Measurements from ENCODE around the gene NQO2.
"Not testable (repeated sequence)": the region's sequence is repeated elsewhere in the genome, so short reads cannot be mapped to it uniquely, and the experiment has no call there.

The NQO2 gene

DNA sequence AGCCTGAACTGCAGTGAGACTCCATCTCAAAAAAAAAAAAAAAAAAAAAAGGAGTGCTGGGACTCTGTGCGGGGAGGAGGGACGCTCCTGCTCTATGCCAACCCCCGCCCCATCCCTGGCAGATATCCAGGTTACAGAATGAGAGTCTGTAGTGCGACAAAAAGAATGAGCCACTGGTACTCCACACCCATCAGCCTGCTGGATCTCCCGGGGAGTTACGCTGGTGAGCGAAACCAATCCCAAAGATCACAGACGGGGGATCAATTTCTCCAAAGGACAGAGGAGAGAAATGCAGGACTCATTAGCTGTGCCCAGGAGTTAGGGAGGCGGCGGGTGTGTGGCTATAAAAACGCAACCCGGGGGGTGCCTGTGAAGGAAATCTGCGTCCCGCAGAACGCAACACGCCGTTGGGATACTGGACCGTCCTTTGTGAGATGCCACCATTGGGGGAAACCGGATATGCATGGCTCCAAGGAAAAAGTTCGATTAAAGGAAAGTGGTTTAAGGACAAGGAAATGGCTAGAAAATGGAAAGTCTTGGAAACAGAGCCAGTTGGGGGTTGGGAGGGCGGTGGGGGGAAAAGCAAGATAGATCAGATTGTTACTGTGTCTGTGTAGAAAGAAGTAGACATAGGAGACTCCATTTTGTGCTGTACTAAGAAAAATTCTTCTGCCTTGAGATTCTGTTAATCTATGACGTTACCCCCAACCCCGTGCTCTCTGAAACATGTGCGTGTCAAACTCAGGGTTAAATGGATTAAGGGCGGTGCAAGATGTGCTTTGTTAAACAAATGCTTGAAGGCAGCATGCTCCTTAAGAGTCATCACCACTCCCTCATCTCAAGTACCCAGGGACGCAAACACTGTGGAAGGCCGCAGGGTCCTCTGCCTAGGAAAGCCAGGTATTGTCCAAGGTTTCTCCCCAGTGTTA lies 54.8 kb downstream of the NQO2 start:
- Histone ChIP-seq H3K4me1 (ENCODE audit: insufficient read depth, low read length) (peaks cover 14% of the 10 kb centered on the region; the same call in 1 of the 2 replicates), H3K27ac (ENCODE audit: low read length) (peak overlapping the region; percentile 49), H3K9ac (ENCODE audit: low read depth, low read length) (peak overlapping the region; percentile 77; the same call in 1 of the 2 replicates), H3K4me3 (ENCODE audit: low read length) (peak overlapping the region; percentile 63), H3K27me3 (ENCODE audit: insufficient read depth, low read length) (peaks cover 11% of the 10 kb centered on the region; the same call in 1 of the 2 replicates)
- not testable (repeated sequence) for H3K9me3 ChIP-seq (ENCODE audit: insufficient read depth, low read depth, low read length); H3K36me3 ChIP-seq (ENCODE audit: insufficient read depth, low read depth, low read length)

DNA sequence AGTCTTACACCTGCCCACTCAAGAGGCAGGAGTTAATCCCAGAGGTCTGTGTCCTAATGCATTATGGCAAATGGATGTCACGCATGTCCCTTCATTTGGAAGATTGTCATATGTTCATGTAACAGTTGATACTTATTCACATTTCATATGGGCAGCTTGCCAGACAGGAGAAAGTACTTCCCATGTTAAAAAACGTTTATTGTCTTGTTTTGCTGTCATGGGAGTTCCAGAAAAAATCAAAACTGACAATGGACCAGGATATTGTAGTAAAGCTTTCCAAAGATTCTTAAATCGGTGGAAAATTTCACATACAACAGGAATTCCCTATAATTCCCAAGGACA lies 55.4 kb downstream of the NQO2 start:
- peaks cover 14% of the 10 kb centered on the region; the same call in 1 of the 2 replicates for H3K4me1 ChIP-seq (ENCODE audit: insufficient read depth, low read length)
- peaks cover 11% of the 10 kb centered on the region; the same call in 1 of the 2 replicates for H3K27me3 ChIP-seq (ENCODE audit: insufficient read depth, low read length)
- H3K27ac ChIP-seq (ENCODE audit: low read length); H3K9me3 ChIP-seq (ENCODE audit: insufficient read depth, low read depth, low read length); H3K9ac ChIP-seq (ENCODE audit: low read depth, low read length); H3K36me3 ChIP-seq (ENCODE audit: insufficient read depth, low read depth, low read length): not testable (repeated sequence)
- H3K4me3 ChIP-seq (ENCODE audit: low read length): peak overlapping the region; percentile 63; the same call in 1 of the 2 replicates

DNA sequence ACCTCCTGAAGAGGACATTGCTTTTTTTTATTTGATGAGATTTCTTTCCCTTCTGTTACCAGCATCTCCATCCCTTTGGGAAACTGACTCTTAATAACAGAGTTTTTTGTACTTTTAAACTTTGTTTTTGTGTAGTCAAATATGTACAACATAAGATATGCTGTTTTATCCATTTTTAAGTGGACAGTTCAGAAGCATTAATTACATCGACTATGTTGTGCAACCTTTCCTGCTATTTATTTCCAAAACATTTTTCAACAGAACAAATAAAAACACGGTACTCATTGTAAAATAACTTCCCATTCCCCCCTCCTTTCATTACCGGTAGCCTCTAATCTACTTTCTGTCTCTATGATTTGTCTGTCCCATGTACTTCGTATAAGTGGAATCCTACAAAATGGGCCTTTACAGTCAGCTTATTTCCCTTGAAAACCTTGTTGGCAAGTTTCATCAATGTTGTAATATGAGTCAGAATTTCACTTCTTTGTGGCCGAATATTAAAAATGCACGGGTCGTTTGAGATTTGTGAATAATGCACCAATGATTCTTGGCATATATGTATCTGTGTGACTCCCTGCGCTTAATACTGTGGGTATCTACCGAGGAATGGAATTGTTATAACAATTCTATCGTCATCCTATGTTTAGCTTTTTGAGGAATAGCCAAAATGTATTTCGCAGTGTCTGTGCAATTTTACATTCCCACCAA lies 57.5 kb downstream of the NQO2 start:
- H3K4me1 ChIP-seq (ENCODE audit: insufficient read depth, low read length): peaks cover 14% of the 10 kb centered on the region; the same call in 1 of the 2 replicates
- peaks cover 11% of the 10 kb centered on the region; the same call in 1 of the 2 replicates for H3K27me3 ChIP-seq (ENCODE audit: insufficient read depth, low read length)
- H3K36me3 ChIP-seq (ENCODE audit: insufficient read depth, low read depth, low read length): no peaks in the 10 kb centered on the region
- no peak overlapping the region for H3K9ac ChIP-seq (ENCODE audit: low read depth, low read length)
- H3K4me3 ChIP-seq (ENCODE audit: low read length): no peak overlapping the region
- no peak overlapping the region for H3K27ac ChIP-seq (ENCODE audit: low read length)
- H3K9me3 ChIP-seq (ENCODE audit: insufficient read depth, low read depth, low read length): no peaks in the 10 kb centered on the region

DNA sequence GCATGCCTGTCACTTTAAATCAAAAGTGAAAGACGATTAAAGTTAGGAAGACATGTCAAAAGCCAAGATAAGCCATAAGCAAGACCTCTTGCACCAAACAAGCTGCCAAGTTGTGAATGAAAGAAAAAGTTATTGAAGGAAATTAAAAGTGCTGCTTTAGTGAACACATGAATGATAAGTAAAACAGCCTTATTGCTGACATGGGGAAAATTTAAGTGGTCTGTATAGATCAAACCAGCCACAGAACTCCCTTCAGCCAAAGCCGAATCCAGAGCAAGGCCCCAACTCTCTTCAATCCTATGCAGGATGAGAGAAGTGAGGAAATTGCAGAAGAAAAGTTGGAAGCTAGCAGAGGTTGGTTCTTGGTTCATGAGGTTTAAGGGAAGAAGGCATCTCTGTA lies 59.3 kb downstream of the NQO2 start:
- Histone ChIP-seq H3K36me3 (ENCODE audit: insufficient read depth, low read depth, low read length) (no peaks in the 10 kb centered on the region), H3K27ac (ENCODE audit: low read length) (no peak overlapping the region), H3K27me3 (ENCODE audit: insufficient read depth, low read length) (peaks cover 6% of the 10 kb centered on the region; the same call in 1 of the 2 replicates), H3K4me1 (ENCODE audit: insufficient read depth, low read length) (peaks cover 14% of the 10 kb centered on the region; the same call in 1 of the 2 replicates), H3K9me3 (ENCODE audit: insufficient read depth, low read depth, low read length) (no peaks in the 10 kb centered on the region), H3K9ac (ENCODE audit: low read depth, low read length) (no peak overlapping the region), H3K4me3 (ENCODE audit: low read length) (no peak overlapping the region)

DNA sequence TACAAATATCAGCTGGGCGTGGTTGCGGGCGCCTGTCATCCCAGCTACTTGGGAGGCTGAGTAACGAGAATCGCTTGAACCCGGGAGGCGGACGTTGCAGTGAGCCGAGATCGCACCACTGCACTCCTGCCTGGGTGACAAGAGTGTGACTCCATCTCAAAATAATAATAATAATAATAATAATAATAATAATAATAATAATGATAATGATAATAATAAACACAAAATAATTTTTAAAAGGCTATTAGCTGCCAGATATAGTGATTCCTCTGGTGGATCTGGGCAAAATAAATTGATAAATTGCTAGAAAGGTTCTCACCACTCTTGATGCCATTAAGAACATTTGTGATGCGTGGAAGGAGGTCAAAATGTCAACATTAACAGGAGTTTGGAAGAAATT lies 60.4 kb downstream of the NQO2 start:
- not testable (repeated sequence) for H3K9ac ChIP-seq (ENCODE audit: low read depth, low read length); H3K36me3 ChIP-seq (ENCODE audit: insufficient read depth, low read depth, low read length); H3K27ac ChIP-seq (ENCODE audit: low read length); H3K4me1 ChIP-seq (ENCODE audit: insufficient read depth, low read length); H3K4me3 ChIP-seq (ENCODE audit: low read length); H3K9me3 ChIP-seq (ENCODE audit: insufficient read depth, low read depth, low read length); H3K27me3 ChIP-seq (ENCODE audit: insufficient read depth, low read length)

DNA sequence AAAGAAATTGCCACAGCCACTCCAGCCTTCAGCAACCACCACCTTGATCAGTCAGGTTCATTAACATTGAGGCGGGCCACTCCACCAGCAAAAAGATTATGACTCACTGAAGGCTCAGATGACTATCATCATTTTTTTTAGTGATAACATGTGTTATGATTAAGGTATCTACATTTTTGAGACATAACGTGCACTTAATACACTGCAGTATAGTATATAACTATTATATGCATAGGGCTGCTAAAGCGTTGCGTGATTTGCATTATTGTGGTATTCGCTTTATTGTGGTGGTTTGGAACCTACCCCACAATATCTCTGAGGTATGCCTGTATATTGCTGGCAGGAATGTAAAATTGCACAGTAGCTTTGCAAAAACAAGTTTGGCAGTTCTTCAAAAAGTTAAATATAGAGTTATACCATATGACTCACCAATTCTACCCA lies 61.8 kb downstream of the NQO2 start:
- H3K9ac ChIP-seq (ENCODE audit: low read depth, low read length): no peak overlapping the region
- H3K27ac ChIP-seq (ENCODE audit: low read length): no peak overlapping the region
- no peaks in the 10 kb centered on the region for H3K36me3 ChIP-seq (ENCODE audit: insufficient read depth, low read depth, low read length)
- no peaks in the 10 kb centered on the region for H3K4me1 ChIP-seq (ENCODE audit: insufficient read depth, low read length)
- peaks cover 7% of the 10 kb centered on the region for H3K27me3 ChIP-seq (ENCODE audit: insufficient read depth, low read length)
- H3K4me3 ChIP-seq (ENCODE audit: low read length): no peak overlapping the region
- no peaks in the 10 kb centered on the region; the same call in 1 of the 2 replicates for H3K9me3 ChIP-seq (ENCODE audit: insufficient read depth, low read depth, low read length)

DNA sequence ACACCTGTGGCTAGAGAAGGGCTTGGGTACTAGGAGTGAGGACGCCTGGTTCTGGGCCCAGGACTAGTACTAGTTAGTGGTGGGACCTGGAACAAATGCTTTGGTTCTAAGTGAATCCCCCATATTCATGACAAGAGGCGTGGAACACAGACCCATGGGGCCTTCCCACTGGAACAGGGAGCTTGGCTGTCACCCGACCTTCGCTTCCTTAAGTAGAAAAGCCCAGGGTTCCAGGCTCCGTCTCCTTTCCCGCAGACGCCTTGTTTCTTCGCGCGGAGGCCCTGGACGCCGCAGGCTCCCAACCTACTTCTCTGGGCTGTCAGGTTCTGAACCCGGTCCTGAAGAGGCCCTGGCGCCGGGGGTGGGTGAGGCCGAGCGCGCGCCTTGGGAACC lies 63.6 kb downstream of the NQO2 start:
- H3K36me3 ChIP-seq (ENCODE audit: insufficient read depth, low read depth, low read length); H3K27me3 ChIP-seq (ENCODE audit: insufficient read depth, low read length); H3K27ac ChIP-seq (ENCODE audit: low read length); H3K9me3 ChIP-seq (ENCODE audit: insufficient read depth, low read depth, low read length); H3K4me1 ChIP-seq (ENCODE audit: insufficient read depth, low read length); H3K9ac ChIP-seq (ENCODE audit: low read depth, low read length): not testable (repeated sequence)
- peak overlapping the region; percentile 78; the same call in 1 of the 2 replicates for H3K4me3 ChIP-seq (ENCODE audit: low read length)

DNA sequence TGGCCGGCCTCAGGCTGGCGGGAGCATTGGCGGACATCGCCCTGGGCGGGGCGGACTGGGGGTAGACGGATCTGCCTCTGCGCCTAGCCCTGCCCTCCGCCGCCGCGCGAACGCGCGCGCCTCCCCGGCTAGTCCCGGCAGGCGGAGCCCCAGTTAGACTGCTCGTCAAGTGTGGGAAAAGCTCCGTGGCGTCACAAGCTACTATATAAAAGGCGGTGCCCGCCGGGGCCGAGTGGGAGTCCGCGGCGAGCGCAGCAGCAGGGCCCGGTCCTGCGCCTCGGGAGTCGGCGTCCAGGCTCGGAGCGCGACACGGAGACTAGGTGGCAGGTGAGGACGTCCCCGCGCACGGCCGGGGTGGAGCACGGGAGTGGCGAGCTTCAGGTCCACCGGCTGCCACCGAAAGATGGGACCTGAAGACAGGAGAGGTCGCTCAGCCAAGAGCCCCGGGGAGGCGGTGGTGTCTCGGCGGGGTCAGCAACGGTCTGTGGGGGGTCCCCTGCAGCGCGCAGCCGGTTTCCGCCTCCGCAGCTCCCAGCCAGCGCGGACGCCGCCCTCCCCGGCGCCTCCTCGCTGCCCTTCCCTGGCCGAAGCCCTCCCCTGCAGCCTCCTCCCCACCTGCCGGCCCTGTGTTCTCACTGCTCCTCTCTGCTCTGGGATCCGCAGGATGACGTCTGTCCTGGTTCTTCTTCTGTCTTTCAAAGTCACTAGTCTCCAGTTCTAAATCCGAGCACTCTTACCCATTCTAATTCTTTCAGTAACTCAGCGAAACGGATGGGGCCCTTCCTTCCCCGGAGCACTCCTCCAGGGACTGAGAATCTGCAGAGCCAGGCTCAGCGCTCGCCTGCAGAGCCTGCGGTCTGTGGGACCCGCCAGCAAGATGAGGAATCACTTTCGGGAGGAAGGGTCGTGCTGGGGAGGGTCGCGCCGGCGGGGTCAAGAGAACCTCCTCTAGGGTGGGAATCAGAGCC lies 64.3 kb downstream of the NQO2 start:
- peak overlapping the region; percentile 78 for H3K4me3 ChIP-seq (ENCODE audit: low read length)
- H3K27ac ChIP-seq (ENCODE audit: low read length): no peak overlapping the region
- H3K9me3 ChIP-seq (ENCODE audit: insufficient read depth, low read depth, low read length): peaks cover 9% of the 10 kb centered on the region
- H3K27me3 ChIP-seq (ENCODE audit: insufficient read depth, low read length): peaks cover 7% of the 10 kb centered on the region
- H3K36me3 ChIP-seq (ENCODE audit: insufficient read depth, low read depth, low read length): no peaks in the 10 kb centered on the region
- H3K4me1 ChIP-seq (ENCODE audit: insufficient read depth, low read length): no peaks in the 10 kb centered on the region
- H3K9ac ChIP-seq (ENCODE audit: low read depth, low read length): peak overlapping the region; percentile 60; the same call in 1 of the 2 replicates

DNA sequence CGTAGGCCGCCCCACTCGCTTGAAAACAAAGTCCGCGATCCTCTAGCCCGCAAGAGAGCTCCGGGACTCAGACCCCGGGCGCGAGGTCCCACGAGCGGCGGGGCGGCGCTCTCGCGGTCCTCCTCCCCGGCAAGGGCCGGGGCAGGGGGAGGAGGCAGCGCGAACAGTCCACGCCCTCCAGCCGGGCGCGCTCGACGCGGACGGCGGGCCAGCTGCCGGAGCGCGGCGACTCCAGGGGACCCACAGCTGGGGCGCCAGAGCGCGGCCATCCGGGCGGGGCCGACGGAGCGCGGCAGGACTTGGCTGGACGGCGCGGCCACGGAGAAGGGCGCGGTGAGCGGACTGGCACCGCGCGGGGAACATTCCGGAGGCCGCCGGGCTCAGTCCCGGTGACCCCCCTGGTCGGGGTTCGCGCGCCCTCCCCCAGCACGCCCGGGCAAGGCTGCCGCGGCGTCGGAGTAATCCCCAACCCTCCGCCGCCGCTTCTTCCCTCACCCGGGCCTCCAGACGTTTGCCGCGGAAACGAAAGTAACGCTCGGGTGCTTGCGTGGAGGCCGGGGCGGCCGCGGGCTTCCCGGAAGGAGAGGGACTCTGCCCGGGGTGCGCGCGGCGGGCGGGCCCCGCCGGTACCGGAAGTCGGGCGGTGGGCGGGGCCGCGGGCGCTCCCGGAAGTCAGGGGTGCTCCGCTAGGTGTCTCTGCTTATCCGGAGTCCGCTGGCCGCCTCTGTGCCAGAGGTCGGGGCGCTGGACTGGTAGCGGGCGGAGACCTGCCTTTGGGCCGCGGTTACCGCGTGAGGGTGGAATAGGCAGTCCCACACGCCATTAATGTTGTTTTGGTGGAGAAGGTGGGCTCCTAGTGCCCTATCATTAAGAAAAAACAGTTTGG lies 68.9 kb downstream of the NQO2 start, which contains the start of gene RIPK1:
Gene RIPK1, plus strand, starts transcription at position 166 of the 886 bp plus-strand sequence. CDS start 8,330 bp downstream, outside the sequence.
- Histone ChIP-seq H3K4me3 (ENCODE audit: low read length) (peak within 1 kb of the TSS; percentile 70), H3K27me3 (ENCODE audit: insufficient read depth, low read length) (peaks cover 7% of the 10 kb centered on the region), H3K4me1 (ENCODE audit: insufficient read depth, low read length) (peaks cover 4% of the 10 kb centered on the region; the same call in 1 of the 2 replicates), H3K9me3 (ENCODE audit: insufficient read depth, low read depth, low read length) (peaks cover 9% of the 10 kb centered on the region), H3K36me3 (ENCODE audit: insufficient read depth, low read depth, low read length) (no peaks in the 10 kb centered on the region), H3K27ac (ENCODE audit: low read length) (peak within 1 kb of the TSS; percentile 50), H3K9ac (ENCODE audit: low read depth, low read length) (peak within 1 kb of the TSS; percentile 75; the same call in 1 of the 2 replicates)

All from iPS-20b (cell line).